GM12864 (cell line): ENCODE data around the gene ADIPOR2.

Experiments used
- DNase-seq: peaks from one replicate; pipeline ENCODE4 v3.0.0-alpha.2; 2011; ENCODE audit warnings: low read depth
- H3K4me3 ChIP-seq: 2 replicates; pipeline ENCODE4 v1.5.1; 2011; ENCODE audit warnings: mild to moderate bottlenecking, low read depth, low read length, control low read depth
- TF ChIP-seq, protein P1 (sequence below): IDR thresholded peaks from 2 replicates; pipeline ENCODE4 v1.5.1; 2011; ENCODE audit warnings: low read depth, mild to moderate bottlenecking, moderate library complexity, low read length, control low read depth, inconsistent platforms; ENCODE audit errors: missing control alignments

ADIPOR2 gene

GRCh38 chr12:1646569-1647284 is 44.1 kb upstream of the ADIPOR2 start:
- TF ChIP-seq, protein P1, sequence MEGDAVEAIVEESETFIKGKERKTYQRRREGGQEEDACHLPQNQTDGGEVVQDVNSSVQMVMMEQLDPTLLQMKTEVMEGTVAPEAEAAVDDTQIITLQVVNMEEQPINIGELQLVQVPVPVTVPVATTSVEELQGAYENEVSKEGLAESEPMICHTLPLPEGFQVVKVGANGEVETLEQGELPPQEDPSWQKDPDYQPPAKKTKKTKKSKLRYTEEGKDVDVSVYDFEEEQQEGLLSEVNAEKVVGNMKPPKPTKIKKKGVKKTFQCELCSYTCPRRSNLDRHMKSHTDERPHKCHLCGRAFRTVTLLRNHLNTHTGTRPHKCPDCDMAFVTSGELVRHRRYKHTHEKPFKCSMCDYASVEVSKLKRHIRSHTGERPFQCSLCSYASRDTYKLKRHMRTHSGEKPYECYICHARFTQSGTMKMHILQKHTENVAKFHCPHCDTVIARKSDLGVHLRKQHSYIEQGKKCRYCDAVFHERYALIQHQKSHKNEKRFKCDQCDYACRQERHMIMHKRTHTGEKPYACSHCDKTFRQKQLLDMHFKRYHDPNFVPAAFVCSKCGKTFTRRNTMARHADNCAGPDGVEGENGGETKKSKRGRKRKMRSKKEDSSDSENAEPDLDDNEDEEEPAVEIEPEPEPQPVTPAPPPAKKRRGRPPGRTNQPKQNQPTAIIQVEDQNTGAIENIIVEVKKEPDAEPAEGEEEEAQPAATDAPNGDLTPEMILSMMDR, result no peak
- H3K4me3 ChIP-seq, result no peak overlapping the region
- DNase-seq, result no peak

DNA sequence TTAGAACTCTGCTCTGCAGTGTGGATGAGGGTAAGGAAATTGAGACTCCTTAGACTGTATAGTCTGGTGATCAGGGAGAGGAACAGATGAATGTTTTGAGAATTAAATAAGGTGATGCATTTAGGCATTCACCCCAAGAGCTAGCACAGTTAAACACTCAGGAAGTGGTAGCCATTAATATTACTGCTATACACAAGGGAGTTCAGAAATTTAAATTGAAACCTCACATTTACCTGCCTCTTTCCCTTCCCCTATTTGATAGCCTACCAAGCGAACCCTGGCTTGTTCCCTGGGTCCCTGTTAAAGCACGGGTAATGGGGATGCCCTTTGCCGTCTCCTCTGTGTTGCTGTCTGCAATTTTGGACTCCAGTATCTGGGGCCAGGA is 43.6 kb upstream of the ADIPOR2 start:
- H3K4me3 ChIP-seq, result no peak overlapping the region
- DNase-seq, result no peak
- TF ChIP-seq, protein P1, result no peak

DNA sequence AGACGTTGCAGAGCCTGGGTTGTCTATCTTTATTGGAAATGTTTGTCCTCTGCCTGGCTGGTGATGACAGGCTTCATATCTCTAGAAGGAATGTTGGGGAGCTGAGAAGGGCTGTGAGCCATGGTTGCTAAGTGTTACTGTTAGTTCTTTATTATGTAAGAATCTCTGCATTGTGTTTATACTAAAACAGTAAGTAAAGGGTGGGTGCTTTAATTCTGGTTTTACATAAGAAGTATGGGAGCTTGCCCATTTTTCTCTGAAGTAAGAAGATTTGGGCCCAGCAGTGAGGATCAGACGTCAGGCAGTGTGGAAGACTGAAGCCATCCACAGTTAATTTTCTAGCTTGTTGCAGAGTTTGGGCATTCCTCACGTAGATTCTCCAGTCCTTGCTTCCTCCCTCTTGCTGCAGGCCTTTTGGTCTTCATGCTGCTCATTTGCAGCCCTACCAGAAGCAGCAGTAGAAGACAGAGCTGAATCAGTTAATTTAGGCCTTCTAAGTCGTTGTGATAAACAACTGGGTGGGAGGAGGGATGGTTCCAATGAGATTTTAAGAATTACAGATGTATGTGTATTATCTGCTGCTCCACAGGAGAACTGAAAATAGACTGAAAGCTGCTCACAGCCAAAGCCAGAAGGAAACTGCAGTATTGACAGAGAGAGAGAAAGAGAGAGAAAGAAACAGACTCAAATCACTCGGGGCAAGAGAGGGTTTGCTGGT is 40.5 kb upstream of the ADIPOR2 start:
- TF ChIP-seq, protein P1, result no peak
- no peak overlapping the region for H3K4me3 ChIP-seq
- DNase-seq, result no peak

DNA sequence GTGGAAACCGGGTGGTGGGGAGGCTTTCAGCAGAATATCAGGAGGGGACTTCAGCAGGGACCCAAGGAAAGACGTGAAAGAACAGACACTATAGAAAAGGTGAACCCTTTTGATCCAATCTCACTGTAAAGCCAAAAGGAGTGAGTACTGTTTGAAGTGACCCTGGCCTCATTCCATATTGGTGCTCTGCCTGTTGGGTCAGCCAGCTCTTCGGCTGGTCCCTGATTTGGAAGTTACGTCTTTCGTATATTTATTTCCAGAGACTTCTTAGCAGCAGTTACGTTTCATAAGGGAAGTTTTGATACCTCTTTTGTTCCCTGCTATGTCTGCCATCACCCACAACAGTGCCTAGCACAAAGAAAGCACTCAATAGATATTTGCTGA is 39.9 kb upstream of the ADIPOR2 start:
- no peak for DNase-seq
- TF ChIP-seq, protein P1, result no peak
- H3K4me3 ChIP-seq, result no peak overlapping the region

DNA sequence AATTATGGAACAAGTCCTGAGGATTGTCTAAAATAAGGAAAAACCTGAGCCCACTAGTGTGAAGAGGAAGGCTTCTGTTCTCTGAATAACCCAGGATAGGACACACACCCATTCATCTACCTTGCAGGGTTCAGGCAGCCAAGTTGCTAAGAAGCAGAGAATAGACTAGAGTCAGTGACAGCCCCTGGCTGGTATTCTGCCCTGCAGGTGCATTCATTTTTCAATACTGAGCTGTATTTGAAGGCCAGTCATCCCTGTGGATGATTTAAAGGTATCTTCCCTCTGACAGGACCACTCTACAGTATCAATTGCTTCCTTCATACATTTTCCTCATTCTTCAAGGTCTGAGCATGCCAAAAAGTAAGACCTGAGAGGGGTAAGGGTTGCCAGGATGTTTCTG is 38.9 kb upstream of the ADIPOR2 start:
- no peak for DNase-seq
- no peak overlapping the region for H3K4me3 ChIP-seq
- TF ChIP-seq, protein P1, result no peak

GRCh38 chr12:1655225-1655788 is 35.6 kb upstream of the ADIPOR2 start:
- DNase-seq, result no peak
- TF ChIP-seq, protein P1, result no peak
- no peak overlapping the region for H3K4me3 ChIP-seq
